DND-41 (cell line): ENCODE measurements around the gene TMEM169.

Source experiments
- CTCF ChIP-seq: IDR thresholded peaks from 2 replicates; pipeline ENCODE4 v1.5.1; 2012; ENCODE audit warnings: borderline replicate concordance, low read length, moderate library complexity, mild to moderate bottlenecking; ENCODE audit not compliant: poor library complexity, severe bottlenecking; ENCODE audit errors: extremely low read depth
- EZH2 ChIP-seq: IDR thresholded peaks from 3 replicates; pipeline ENCODE4 v1.6.1; 2012; ENCODE audit warnings: borderline replicate concordance, low read depth, mild to moderate bottlenecking, moderate library complexity, low read length, inconsistent platforms; ENCODE audit not compliant: severe bottlenecking

GRCh38 chr2:216098421-216099334 is 17.0 kb downstream of the TMEM169 start:
- TF ChIP-seq CTCF (no peak), EZH2 (no peak)
